HG03095 (cell line): ENCODE results near the gene PTPN2.
"Not testable (repeated sequence)": the region's sequence is repeated elsewhere in the genome, so short reads cannot be mapped to it uniquely, and the experiment has no call there.

ENCODE experiments used
- ATAC-seq: cut with Tn5 transposase; IDR thresholded peaks from one replicate; pipeline ENCODE4 v1.9.1; 2021; ENCODE audit warnings: moderate library complexity; ENCODE audit not compliant: unreplicated experiment

PTPN2 gene

DNA sequence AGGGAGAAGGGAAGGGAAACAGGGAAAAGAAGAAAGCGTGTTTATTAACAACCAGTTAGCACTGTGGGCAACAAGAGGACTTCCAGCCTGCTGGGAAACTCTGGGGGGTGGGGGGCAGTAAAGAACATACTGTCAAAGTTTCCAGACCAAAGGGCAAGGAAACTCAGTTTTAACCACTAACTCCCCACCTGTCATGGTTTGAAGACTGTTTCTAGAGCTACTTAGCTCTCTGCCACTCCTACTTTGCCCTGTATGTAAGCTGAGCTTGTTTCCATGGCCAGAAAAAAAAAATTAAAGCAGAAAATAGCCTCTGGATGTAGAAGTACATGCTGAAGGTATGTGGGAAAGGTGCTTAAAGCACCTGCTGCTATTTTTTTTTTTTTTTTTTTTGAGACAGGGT, 11.0 kb upstream of the PTPN2 start:
- no peak for ATAC-seq

DNA sequence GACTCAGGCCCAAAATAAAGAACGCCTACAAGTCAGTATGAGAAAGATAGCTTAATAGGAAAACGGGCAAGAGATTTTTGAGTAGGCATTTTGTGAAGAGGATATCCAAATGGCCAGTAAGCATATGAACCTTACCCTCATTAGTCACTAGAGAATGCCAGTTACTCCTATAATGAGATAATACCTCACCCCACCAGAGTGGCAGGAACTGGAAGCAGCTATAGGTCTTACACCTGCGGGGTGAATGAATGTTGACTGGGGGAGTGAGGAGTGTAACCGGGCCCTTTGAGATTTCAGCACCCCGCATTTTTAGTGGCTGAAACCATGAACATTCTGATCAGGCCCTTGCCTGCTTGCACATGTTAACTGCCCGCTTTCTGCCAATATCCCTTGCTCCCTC, 7.5 kb upstream of the PTPN2 start:
- ATAC-seq: no peak

DNA sequence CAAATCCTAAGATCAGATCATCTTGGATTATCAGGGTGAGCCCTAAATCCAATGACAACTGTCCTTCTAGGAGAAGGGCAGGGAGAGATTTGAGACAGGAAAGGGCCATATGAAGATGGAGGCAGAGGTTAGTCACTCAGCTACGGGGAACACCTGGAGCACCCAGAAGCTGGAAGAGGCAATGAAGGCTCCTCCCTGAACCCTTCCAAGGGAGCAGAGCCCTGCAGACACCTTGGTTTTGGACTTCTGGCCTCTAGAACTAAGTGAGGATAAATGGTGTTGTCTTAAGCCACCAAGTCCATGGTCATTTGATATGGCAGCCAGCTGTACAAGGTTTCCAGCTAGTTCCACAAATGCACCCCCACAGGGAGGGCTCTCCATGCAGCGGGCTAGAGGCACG, 6.9 kb upstream of the PTPN2 start:
- no peak for ATAC-seq

DNA sequence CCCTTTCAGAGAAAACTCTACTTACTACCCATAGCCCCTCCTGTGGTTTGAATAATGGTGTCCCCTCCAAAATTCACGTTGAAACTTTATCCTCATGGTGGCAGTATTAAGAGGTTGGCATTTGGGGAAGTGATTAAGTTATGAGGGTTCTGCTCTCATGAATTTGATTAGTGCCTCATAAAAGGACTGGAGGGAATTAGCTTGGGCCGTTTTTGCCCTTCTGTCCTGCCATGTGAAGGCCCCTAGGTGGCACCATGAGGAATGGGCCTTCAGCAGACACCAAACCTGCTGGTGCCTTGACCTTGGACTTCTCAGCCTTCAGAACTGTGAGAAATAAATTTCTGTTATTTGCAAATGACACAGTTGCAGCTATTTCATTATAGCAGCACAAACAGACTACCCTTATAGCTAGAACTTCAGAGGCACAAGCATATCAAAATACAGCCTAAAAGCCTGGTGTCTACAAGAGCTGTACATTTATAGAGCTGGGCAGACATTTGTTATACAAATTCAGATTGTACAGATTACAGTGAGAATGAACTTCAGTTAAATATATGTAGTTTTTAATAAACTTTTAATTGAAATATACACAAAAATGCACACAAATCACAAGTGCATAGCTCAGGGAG, 2.6 kb upstream of the PTPN2 start:
- ATAC-seq: no peak

DNA sequence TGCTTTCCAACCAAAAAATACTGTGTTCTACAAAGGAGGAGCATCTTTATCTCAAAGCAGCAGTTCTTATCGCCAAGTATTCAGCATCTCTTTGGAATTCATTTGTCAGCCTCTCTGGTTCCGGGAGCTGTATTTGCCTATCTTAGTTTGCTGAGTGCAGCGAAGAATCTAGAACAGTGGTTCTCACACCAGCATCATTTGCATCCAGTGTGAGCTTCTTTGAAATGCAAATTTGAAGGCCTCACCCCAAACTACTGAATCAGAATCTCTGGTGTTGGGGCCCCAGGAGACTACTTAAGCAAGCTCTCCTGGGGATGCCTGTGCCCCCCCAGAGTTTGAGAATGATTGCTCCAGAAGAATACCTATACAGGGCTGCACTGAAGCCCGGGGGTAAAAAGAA, 1.5 kb upstream of the PTPN2 start:
- ATAC-seq: no peak

DNA sequence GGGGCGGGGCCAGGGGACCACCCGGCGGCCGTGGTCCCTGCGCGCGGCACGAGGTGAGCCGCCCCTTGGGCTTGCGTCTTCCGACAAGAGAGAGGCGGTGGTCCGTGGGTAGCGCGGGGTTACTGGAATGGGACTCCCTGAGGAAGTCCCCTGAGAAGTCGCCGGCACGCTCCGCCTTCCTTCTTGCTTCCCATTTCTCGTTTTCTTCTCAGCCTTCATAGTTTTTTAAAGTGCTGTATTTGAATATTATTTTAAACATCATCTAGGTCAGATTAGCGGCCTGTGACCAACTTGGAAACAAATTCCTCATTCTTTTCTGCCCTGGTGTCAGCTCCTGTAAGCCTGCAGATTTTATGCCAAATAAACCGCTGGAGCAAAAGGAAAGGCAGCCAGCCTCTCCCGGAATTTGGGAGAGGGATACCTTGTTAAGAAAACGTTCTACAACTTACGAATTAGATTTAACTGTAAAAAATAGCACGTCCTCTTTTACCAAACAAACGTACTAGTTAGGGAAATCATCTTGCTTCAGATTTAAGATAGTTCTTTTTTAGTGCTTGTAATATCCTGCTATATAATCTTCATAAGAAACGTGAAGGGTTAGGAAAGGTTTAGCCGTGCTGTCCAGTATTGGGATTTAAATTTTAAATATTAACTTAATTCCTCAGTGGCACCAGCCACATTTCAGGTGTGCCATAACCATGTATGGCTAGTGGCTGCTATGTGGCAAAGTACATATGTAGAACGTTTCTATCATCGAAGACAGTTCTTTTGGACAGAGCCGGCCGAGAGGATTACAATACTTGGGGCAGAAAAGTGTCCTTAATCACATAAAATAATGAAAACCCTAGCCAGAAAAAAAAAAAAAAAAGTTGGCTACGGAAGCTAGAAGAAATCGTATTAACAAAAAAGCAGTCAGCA, 628 bp upstream of the PTPN2 start:
- no peak for ATAC-seq

DNA sequence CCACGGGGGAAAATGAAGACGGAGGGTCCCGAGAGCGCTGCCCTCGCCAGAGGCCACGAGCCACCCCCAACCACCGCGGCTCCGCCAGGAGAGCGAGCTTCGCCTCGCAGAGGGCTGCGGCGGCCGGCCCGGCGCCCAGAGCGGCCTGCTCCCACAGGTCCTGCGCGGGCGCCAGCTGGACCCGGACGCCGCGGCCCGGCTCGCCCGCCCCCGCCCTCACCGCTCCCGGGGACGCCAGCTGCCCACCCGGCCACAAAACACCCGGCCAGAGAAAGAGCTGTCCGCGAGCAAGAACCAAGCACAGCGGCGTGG, 709 bp downstream of the PTPN2 start:
- ATAC-seq: peak; percentile 7

DNA sequence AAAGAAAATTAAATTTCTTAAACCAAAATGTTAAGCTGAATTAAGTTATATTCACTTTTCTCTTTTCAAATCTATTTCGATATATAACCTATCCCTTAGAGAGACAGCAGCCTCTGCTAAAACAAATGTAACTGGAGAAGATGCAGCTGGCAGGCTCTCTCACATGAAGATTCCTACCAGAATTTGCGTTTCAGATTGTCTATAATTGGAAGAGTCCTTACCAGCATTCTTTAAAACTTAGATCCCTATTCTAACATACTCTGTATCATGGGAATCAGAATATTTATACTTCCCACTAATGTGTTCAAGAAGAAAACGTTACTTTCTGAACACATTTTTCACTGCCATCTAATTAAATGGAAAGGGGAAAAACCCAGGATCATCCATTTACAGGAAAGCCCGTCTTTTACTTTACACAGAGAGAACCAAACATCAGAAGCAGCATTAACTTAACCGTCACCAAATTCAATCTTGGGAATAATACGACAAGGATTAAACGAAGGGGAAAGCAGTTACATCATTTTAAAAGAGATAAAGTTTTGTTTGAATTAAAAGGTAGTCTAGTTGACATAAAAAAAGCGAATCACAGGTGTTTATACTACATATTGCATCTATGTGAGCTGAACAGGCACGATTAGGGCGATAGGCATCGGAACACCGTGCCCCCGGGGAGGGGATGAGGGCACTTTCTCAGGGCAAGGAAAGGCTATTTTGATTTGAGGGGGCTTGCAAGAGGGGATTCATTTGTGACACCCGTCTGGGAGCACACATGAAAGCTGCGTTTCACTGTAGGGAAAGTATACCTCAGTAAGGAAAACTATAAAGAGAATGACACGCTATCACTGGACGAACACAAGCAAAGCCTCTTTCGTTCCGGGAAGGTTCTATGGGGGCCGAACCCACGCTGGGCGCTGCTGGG, 1.3 kb downstream of the PTPN2 start:
- ATAC-seq: no peak

DNA sequence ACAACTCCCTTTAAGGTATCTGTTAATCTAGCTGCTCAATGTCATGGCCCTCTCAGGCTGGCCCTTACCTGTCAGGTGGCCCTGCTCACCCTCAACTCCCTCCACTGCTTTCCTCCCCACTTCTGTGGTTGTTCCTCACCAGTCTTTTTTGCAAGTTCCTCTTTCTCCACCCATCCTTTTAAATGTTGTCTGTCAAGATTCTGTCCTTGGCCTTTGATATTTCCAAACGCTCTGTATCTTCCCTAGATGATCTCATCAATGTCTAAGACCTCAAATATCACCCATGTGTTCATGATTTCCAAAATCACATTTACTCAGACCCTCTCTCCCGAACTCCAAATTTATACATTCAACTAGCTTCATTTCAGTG, 3.5 kb downstream of the PTPN2 start:
- ATAC-seq: no peak

DNA sequence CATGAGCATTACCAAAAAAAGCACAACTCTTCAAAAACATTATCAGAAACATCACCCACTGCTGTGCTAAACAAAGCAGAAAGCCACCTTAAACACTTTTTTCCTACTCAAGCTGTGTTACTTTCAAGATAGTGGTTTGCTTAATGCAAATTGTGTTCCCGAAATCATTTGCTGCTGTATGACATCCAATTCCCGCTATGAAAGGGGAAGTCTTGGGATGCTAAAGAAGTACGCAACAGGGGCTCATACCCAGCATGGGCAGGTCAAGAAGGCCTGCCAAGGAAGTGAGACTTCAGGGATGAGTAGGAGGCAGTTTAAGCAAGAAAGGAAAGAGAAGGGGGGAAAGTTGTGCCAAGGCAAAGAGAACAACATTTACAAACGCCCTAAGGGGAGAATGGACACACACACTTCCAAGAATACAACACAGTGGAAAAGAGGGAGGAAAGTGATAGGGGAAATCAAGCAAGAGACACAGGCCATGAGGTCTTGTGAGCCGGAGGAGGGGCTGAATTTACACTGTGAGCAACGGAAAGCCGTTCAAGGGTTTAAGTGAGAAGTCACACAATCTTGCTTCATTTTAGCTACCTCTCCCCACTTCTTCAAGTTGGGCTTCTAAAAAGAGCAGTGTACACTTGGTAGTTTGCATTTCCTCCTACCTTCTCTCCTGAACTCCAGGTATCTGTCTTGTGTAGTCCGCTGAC, 4.0 kb downstream of the PTPN2 start:
- ATAC-seq: no peak

DNA sequence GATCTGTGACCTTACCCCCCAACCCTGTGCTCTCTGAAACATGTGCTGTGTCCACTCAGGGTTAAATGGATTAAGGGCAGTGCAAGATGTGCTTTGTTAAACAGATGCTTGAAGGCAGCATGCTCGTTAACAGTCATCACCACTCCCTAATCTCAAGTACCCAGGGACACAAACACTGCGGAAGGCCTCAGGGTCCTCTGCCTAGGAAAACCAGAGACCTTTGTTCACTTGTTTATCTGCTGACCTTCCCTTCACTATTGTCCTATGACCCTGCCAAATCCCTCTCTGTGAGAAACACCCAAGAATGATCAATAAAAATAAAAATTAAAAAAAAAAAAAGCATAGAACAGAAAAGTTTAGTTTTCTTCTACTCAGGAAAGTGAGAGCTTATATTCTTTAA, 9.0 kb downstream of the PTPN2 start:
- not testable (repeated sequence) for ATAC-seq

DNA sequence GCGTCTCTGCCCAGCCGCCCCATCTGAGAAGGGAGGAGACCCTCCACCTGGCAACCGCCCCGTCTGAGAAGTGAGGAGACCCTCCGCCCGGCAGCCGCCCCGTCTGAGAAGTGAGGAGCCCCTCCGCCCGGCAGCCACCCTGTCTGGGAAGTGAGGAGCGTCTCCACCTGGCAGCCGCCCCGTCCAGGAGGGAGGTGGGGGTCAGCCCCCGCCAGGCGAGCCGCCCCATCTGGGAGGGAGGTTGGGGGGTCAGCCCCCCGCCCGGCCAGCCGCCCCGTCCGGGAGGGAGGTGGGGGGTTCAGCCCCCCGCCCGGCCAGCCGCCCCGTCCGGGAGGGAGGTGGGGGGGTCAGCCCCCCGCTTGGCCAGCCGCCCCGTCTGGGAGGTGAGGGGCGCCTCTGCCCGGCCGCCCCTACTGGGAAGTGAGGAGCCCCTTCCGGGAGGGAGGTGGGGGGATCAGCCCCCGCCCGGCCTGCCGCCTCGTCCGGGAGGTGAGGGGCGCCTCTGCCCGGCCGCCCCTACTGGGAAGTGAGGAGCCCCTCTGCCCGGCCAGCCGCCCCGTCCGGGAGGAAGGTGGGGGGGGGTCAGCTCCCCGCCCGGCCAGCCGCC, 10.0 kb downstream of the PTPN2 start:
- ATAC-seq: not testable (repeated sequence)

DNA sequence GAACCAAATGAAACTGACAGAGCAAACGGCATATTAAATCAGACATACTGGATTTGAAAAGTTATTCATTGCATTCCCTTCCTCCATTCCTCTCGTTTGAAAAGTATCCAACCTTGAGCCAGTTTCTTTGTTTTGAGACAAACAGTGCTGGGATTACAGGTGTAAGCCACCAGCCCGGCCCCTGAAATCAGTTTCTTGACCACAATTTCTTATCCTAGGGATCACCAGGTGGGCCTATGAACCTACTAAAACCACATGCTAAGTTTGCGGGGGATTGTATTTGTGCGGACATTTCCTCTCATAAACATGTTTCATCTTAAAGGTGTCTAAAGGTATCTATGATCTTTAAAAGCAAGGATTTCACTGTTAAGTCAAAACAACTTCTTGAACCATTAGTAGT, 11.6 kb downstream of the PTPN2 start:
- ATAC-seq: no peak

DNA sequence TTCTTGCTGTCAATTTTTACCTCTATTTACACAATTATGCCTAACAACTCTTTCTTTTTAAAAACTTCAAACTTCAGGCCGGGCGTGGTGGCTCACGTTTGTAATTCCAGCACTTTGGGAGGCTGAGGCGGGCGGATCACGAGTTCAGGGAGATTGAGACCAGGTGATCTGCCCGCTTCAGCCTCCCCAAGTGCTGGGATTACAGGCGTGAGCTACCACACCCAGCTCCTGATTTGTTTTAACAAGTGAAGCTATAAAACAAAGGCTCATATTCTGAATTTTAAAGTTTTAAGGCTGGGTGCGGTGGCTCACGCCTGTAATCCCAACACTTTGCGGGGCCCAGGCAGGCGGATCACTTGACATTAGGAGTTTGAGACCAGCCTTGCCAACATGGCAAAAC, 15.5 kb downstream of the PTPN2 start:
- ATAC-seq: no peak

DNA sequence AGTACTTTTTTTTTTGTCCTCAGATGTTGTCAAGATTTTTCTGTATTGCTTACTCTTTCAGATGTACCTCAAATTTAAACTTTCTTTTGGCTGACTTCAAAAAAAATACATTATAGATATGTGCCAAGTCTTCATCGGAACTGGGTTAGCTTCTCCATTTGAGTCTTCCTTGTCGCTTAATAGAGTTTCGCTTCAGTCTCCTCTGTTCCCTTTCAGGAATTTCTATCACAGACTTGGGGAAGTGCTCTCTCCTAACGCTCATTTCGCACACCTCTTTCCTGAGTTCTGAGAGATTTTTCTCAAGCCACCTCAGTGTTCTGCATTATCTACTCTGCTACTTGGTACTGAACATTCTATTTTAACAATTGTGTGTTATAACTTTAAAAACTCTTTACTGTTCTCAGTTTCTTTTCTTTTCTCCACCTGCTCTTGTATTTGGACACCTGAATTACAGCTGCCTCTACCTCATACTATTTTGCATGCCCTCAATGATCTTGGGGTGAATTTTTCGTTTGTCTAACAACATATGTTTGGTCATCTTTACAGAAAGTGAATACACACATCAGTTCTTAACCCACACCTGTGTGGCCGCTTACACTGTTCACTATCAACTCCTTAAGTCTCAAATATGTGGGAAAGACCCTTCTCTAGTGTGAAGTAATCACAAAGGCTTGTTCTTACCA, 16.5 kb downstream of the PTPN2 start:
- peak; percentile 59 for ATAC-seq

DNA sequence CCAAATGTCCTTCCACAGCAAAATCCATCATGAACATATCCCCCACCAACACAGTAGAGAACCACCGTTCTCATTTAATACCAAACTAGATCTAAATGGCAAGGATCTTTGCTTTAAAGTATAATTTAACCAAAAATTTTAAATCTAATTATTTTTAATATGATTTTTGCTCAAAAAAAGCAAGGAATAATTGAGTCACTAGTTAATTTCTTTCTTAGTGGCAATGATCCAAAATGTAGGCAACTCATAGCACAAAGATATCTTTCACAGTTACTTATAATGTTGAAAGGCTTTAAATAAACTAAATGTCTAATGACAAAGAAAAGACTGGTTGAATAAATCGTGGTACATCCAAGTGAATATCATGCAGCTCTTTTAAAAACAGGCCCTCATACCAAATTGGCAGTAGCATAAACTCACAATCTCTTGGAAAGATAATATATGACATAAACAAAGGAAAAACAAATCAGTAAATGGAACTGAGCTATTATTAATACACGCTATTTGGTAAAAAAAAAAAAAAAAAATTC, 20.3 kb downstream of the PTPN2 start:
- no peak for ATAC-seq

DNA sequence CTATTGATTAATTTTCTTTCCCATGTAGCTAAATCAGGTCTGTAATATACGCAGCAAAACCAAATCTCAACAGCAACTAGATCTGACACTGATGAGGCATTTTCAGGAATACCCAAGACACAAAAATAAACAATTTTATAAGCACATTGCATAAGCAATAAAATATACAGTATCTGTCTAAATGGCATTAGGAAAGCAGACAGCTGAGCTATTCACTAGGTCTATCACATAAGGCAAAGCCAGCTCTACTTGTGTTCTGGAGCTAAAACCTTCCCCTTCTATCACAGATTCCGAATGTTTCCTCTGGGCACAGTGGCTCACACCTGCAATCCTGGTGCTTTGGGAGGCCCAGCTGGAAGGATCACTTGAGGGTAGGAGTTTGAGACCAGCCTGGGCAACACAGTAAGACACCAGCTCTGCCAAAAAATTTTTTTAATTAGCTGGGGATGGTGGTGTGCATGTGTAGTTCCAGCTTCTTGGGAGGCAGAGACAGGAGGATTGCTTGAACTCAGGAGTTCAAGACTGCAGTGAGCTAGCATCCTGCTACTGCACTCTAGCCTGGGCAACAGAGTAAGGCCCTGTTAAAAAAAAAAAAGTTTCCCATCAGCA, 21.1 kb downstream of the PTPN2 start:
- no peak for ATAC-seq

DNA sequence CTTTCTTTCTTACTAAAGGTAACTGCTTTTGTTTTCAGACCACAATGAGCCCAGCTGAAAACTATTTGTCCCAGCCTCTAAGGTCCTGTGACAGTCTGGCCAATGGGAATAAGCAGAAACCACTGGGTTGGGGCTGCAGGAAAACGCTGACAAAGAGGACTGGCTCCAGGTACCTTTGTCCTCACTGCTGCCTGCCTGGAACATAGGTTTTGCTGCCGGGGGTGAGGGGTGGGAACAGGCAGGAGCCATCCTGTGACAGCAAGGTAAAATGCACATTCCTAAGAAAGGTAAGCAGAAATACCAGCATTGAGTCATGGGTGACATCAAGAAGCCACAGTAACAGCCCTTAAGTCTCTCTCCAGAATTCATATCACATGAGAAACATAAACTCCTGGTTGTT, 21.6 kb downstream of the PTPN2 start:
- ATAC-seq: no peak

DNA sequence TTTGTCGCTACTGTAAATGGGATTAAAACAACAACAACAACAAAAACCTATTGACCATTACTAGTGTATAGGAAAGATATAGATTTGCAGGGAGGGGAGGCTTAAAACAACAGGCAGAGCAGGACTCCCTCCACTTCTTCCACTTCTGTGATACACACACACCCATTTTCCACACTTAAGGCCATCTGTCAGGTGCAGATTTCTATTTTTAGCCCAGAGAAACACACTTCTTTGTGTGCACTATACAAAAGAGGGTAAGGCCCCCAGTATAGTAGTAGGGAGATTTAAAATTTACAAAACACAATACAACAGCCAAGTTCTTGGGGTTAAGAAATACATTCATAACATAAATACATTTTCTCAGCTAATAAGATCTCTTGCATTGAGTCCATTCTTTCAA, 22.4 kb downstream of the PTPN2 start:
- ATAC-seq: no peak
